ENCODE results near the gene KPNA6.
A peak's percentile ranks its signal among the peaks of the same experiment; 100 is the strongest.

Gene KPNA6

GRCh38 chr1:32187850-32188249 lies 80.0 kb downstream of the KPNA6 start:
- no peak for DNase-seq (ENCODE audit: low read depth, low spot score)

DNA sequence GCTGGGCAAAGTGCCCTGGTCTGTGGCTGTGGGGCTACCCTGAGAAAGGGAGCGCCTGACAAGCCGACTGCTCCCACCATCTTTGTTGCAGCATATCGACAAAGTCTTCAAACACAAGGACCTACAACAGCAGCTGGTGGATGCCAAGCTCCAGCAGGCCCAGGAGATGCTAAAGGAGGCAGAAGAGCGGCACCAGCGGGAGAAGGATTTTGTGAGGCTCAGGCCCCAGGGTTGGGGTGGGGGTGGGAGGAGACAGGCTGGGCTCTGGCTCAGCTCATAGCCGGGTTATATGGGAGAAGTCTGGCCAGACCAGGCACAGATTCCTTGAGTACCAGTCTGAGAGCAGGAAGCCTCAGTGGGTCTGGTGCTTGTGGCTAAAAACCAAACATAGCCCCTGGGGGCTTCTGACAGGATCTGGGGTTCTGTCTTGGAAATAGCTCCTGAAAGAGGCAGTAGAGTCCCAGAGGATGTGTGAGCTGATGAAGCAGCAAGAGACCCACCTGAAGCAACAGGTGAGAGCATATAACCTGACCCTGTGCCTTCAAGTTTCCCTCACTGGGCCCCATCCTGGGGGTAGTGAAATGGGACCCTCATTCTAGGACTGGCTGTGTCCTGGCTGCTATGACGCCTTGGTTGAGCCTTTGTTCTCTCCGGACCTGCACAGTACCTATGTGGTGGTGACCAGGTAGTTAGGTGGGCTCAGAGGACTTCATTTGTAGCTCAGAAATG lies 84.5 kb downstream of the KPNA6 start:
- no peak for DNase-seq (ENCODE audit: low read depth, low spot score)

DNA sequence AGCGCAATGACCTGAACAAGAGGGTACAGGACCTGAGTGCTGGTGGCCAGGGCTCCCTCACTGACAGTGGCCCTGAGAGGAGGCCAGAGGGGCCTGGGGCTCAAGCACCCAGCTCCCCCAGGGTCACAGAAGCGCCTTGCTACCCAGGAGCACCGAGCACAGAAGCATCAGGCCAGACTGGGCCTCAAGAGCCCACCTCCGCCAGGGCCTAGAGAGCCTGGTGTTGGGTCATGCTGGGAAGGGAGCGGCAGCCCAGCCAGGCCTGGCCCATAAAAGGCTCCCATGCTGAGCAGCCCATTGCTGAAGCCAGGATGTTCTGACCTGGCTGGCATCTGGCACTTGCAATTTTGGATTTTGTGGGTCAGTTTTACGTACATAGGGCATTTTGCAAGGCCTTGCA lies 87.1 kb downstream of the KPNA6 start:
- no peak for DNase-seq (ENCODE audit: low read depth, low spot score)

DNA sequence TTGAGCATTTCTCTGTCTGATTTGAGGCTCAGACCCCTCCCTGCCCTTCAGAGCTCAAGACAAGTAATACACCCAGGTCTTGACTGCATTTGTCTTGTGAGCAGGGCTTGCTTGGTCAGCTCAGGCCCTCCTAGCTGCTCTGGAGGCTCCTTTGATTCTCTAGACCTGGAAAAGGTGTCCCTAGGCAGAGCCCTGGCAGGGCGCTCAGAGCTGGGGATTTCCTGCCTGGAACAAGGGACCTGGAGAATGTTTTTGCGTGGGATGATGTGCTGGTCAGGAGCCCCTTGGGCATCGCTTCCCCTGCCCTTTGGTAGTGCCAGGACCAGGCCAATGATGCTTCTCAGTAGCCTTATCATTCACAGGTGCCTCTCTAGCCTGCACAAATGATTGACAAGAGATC lies 87.7 kb downstream of the KPNA6 start:
- no peak for DNase-seq (ENCODE audit: low read depth, low spot score)

- DNase-seq (ENCODE audit: low read depth, low spot score), result no peak
Measured at GRCh38 chr1:32195972-32196823, 88.3 kb downstream of the KPNA6 start.

- DNase-seq (ENCODE audit: low read depth, low spot score), result no peak
Measured at GRCh38 chr1:32197074-32197473, 89.2 kb downstream of the KPNA6 start.

DNA sequence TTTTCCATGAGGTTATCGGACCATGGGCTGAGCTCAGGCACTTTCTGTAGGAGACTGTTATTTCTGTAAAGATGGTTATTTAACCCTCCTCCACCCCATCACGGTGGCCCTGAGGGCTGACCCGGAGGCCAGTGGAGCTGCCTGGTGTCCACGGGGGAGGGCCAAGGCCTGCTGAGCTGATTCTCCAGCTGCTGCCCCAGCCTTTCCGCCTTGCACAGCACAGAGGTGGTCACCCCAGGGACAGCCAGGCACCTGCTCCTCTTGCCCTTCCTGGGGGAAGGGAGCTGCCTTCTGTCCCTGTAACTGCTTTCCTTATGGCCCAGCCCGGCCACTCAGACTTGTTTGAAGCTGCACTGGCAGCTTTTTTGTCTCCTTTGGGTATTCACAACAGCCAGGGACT lies 90.0 kb downstream of the KPNA6 start:
- no peak for DNase-seq (ENCODE audit: low read depth, low spot score)

GRCh38 chr1:32198237-32199042 lies 90.6 kb downstream of the KPNA6 start:
- DNase-seq (ENCODE audit: low read depth, low spot score), result no peak

DNA sequence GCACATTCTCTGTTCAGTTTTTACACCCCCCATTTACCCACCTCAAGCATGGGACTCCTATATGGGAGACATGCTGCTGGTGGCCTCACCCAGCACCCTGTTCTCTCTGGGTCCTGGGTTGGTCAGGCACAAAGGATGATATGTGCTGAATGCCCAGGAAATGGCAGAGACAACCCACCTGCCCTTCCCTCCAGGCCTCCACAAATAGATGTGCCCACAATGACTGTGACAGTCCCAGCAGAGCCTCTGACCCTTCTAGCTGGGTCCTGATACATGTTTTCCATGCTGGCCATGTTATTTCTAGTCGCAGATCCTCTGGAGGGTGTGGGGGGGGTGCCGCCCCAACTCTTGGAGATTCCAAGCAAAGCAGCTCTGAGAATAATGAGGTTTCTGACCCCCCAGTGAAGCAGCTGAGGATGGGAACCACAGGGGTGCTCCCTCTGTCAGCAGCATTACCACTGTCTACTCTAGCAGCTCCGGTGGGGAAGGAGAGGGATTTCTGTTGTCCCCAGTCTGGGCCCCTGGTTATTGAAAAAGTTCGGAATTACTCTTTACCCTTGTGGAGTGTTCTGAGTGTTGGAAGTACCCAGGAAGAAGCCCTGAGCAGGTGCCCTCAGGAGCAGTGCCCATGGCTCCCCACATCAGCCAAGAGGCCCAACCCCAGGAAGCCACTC lies 91.3 kb downstream of the KPNA6 start:
- DNase-seq (ENCODE audit: low read depth, low spot score), result no peak

DNA sequence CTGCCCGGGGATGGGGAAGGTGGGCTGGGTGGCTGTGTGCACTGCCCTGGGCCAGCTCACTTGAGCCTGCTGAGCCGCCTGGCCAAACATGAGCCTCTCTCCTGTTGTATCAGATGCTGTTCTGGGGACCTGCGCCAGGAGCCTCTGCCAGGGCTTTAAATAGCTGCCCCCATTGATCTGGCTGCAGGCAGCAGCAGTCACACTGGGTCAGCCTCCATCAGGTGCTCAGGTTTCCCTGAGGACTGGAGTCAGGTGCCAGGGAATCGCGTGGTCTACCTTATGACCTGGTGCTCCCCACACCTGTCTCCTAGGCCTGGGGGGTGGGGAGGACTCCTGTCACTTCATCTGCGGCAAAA lies 91.8 kb downstream of the KPNA6 start:
- DNase-seq (ENCODE audit: low read depth, low spot score), result no peak

DNA sequence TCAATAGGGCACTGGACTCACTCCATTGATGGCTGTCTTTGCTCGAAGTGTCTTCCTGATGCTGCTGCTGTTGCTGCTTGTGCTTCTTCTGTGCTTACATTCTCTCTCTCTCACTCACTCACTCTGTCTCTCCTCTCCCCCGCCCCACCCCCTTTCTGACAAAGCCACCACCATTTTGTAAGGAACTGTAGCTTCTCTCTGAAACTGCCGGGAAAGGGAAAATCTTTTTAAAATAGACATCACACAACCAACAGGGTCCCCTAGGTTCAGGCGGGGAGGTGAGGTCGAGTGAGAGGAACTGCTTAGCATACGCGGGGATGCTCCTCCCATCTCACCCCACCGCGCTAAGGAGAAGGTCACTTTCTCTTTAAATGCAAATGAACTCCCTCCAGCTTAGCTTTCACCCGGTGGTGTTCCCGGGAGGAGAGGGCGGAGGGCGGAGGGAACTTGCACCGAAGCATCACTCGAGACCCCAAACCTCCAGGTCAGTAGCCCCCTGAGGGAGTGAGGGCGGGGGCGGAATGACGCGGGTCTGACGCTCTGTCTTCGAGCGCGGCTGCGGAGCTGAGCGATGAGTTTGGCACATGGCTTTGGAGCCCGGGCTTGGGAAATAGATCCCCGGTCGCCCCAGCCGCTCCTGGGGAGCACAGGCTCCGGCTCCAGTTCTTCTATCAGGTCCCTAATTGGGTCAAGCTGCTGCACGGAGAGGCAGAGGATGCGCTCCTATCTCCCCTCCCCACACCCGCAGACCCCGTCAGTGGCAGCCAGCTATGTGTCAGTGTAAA lies 92.6 kb downstream of the KPNA6 start, which contains the start of gene CCDC28B:
TSS of gene CCDC28B (plus strand) at position 370 of the 785 bp plus-strand sequence. CDS start 1,341 bp downstream, outside the sequence.
- no peak for DNase-seq (ENCODE audit: low read depth, low spot score)

DNA sequence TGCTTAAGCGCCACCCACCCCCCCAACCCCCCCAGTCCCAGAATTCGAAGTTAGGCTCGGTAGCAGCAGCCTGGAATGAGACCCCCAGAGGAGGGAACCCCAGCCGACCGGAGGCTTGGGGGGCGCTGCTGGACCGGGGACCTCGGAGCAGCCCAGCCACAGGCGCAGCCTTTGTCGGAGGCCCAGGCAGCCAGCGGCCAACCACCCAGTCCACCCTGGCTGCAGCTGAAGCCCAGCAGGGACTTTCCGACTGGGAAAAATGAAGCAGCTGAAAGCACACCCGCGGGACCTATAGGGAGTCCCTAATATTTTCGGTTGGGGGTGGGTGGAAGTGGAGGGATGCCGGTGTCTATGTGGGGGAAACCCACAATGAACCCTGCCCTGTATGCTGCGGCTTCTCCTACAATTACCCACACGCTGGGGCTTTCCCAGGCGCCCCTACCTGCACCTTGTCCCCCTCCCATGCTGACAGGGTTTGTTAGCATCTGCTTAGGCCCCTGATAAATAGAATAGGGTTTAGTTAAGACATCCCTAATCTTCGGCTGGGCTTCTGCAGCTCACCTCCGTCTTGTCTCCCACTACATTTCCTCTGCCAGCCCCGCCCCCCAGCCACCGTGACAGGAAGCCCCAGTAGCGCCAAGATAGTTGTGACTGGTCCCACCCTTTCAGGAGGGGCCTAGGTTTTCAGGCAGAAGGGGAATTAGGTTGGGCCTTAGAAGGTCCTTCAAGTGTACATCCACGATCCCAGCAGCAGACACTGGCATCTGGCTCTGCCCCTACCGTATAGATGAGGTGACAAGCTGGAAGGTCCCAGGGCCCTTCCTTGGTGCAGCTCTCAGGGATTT lies 93.4 kb downstream of the KPNA6 start:
- peak; percentile 46 for DNase-seq (ENCODE audit: low read depth, low spot score)

GRCh38 chr1:32204943-32205361 lies 97.1 kb downstream of the KPNA6 start:
- no peak for DNase-seq (ENCODE audit: low read depth, low spot score)

DNA sequence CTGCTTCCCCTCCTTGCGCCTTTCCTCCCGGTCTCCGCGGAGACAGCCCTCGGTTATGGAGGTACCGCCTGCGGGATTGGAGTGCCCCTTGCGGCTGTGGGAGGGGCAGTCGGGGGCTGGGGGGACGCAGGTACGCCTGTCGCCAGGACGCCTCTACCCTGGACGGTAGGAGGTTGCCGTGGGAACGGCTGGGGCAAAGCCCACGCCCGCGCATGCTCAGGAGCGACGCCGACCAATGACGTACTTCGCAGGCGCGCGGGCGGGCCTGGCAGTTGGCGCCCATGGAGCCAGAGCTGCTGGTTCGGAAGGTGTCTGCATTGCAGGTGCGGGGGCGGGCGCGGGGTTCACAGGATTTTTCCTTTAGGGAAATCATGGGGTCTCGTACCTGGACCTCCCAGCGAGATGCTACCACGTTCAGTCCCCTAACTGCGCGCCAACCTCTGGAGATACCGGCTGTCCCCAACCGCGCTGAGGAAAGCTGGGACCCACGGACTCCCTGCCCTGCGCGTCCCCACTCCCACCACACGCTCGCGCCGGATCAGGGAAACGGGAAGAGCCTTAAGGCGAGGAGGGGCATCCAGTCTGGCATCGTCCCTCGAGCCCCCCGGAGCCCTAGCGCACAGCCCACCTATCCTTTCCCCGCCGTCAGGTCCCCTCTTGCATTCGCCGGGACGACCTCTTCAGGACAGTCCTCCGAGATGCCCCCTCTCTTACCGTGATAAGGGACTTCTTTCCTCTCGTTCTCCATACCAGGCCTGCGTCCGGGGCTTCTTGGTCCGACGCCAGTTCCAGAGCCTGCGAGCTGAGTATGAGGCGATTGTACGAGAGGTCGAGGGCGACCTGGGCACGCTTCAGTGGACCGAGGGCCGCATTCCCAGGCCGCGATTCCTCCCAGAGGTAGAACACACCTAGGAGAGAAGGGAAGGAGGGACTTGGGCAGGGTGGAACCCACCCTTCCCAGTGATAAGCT lies 97.8 kb downstream of the KPNA6 start, which contains the start of gene IQCC:
TSS of gene IQCC (plus strand) at position 271 of the 970 bp plus-strand sequence. CDS start at position 282, 11 bp downstream.
- DNase-seq (ENCODE audit: low read depth, low spot score), result peak; percentile 52

DNA sequence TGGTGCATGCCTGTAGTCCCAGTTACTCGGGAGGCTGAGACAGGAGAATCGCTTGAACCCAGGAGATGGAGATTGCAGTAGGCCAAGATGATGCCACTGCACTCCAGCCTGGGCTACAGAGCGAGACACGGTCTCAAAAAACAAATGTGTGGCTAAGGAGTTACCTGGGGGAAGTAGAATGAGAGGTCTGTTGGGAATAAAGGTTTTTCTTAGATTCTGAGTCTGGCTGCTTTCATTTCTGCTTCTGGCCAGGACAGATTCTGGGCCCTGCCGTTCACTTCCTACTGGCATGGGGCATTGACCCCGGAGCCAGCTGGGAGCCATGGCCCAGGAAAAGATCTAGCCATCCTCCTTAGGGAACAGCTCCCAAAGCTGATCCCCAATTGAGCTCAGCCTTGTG lies 100.6 kb downstream of the KPNA6 start:
- no peak for DNase-seq (ENCODE audit: low read depth, low spot score)

- no peak for DNase-seq (ENCODE audit: low read depth, low spot score)
Measured at GRCh38 chr1:32208891-32209328, 101.1 kb downstream of the KPNA6 start, which contains the start of gene DCDC2B. Gene DCDC2B (plus strand): TSS chr1:32209089. CDS start chr1:32209094, 5 bp downstream.

DNA sequence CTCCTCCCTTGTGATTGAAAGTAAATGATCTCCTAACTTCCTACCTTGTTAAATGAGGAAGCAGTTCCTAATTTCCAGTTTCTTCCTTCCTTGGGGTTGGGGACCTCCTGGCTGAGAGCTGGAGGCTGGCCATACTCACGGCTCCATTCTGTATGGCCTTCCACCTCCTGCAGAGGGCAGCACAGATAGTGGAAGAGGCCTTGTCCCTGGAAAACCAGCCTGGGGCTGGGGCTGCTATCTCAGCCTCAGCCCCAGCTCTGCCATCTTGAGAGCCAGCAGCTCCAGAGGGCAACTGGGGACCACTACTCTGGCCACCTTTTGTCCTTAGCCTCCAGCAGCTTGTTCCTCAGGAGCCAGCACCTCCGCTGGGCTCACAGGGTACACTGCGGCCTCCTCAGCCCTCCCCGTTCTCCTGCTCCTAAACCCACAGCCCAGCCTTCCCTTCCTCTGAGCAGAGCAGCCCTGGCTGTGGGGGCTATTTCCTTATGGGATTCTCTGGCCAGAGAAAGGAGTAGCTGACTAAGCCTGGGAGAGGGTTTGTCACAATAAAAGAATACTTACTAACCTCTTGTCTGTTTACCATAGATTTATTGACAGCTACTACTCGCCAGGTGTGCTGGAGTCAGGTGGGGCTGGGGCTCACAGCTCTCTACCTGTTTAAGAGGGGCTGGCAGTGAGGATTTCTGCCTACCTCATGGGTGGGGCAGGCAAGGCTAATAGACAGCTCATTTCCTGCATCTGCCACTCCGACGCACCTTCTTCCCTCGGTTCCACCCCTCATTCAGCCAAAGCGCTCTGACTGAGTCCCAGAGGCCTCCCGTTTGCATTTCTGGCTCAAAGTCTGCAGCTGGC lies 108.0 kb downstream of the KPNA6 start:
- peak; percentile 39 for DNase-seq (ENCODE audit: low read depth, low spot score)
